ENCODE results near the gene NUTM2A.
"Not testable (repeated sequence)": the region's sequence is repeated elsewhere in the genome, so short reads cannot be mapped to it uniquely, and the experiment has no call there.

NUTM2A gene

DNA sequence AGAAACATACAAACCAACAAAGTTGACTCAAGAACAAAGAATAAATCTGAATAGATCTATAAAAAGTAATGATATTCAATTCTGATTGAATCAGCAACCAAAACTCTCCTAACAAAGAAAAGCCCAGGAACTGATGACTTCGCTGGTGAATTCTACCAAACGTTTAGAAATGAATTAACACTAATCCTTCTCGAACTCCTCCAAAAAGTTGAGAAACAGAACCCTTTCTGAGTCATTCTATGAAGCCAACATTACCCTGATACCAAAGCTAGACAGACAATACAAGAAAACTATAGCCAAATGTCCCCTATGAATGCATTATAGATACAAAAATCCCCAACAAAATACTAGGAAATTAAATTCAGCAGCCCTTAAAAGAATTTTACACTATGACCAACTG lies 16.9 kb downstream of the NUTM2A start:
- DNase-seq (ENCODE audit: low read depth in 2 of 2, low spot score in 1 of 2) = not testable (repeated sequence)

DNA sequence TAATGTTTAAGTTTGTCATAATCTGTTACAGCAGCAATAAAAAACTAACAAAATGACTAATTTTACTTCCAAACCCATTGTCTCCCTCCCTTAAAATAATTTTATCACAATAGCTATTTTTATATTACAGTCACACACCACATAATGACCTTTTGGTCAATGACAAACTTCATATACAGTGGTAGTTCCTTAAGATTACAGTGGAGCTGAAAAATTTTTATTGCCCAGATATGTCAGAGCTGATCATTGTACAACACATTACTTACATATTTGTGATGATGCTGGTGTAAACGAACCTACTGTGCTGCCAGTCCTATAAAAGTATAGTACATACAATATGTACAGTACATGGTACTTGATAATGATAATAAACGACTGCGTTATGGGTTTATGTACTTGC lies 22.1 kb downstream of the NUTM2A start:
- DNase-seq (ENCODE audit: low read depth in 2 of 2, low spot score in 1 of 2) = not testable (repeated sequence)

DNA sequence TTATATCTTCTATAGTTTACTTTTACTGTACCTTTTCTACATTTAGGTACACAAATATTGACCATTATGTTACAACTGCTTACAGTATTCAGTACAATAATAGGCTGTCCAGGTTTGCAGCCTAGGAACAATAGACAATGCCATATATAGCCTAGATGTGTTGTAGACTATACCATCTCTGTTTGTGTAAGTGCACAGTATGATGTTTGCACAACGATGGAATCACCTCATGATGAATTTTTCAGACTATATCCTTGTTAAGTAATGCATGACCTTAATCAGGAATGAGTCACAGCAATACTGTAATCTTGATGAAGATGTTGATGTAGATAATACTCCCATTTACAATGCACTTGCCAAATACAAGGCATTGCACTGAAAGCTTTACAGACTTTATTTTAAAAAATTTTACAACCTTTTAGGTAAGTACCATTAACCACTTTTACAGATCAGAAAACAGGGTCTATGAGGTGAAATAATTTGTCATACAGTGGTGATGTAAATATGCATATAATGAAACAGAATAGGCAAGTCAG lies 23.6 kb downstream of the NUTM2A start:
- DNase-seq (ENCODE audit: low read depth in 2 of 2, low spot score in 1 of 2) = not testable (repeated sequence)

DNA sequence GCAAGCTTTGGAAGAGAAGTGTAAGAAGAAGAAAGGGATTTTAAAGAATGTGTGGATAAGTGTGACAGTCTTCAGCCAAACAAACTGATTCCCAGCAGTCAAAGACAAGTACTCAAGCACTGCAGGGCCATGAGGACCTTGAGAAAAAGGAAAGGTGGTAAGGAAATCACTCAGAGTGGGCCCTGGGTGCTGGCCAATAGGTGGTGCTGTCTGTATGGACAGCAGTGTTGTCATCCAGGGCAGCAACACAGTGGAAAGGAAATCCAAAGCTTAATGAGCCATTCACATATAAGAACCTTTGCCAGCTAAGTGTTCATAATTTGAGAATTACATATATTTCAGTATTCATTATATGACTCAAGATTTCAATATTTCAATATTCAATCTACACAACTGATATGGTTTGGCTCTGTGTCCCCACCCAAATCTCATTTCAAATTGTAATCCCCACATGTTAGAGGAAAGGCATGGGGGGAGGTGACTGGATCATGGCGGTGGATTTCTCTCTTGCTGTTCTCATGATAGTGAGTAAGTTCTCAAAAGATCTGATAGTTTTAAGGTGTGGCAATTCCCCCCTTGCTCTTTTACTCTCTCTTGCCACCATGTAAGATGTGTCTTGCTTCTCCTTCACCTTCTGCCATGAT lies 55.6 kb downstream of the NUTM2A start:
- not testable (repeated sequence) for DNase-seq (ENCODE audit: low read depth in 2 of 2, low spot score in 1 of 2)
